HEK293 (cell line): Measurements from ENCODE around the gene MERTK.

ENCODE experiments used
- CTCF ChIA-PET: fragments of 350-600 bp; formaldehyde crosslinking; extraction: SDS; loops from one replicate; lab custom pipeline; 2021; ENCODE audit warnings: antibody characterized with exemption; lab: Yijun Ruan, JAX
- POLR2A ChIA-PET: fragments of 300-600 bp; formaldehyde crosslinking; extraction: SDS; loops from one replicate; lab custom pipeline; 2020; ENCODE audit warnings: antibody characterized with exemption, inconsistent platforms; lab: Yijun Ruan, JAX
- H3K27ac ChIP-seq: fragments of 200-500 bp; sonication (Bioruptor generic); 2 replicates; pipeline ENCODE4 v1.5.1; 2014; ENCODE audit warnings: low read depth, low read length, control low read depth, inconsistent platforms; ENCODE audit errors: extremely low read depth
- H3K36me3 ChIP-seq, 2 experiments: fragments of 200-500 bp in 1 of 2; sonication (Bioruptor generic) in 1 of 2; 1 replicate in 1 of 2; 2 replicates in 1 of 2; pipeline ENCODE4 v1.5.1; 2014 to 2017; ENCODE audit warnings: inconsistent platforms in 2 of 2, low read length in 2 of 2; ENCODE audit not compliant: control insufficient read depth in 2 of 2, insufficient read depth in 1 of 2
- H3K4me1 ChIP-seq: fragments of 200-500 bp; sonication (Bioruptor generic); 2 replicates; pipeline ENCODE4 v1.5.1; 2014; ENCODE audit warnings: mild to moderate bottlenecking, low read length, inconsistent platforms; ENCODE audit not compliant: control insufficient read depth, insufficient read depth
- H3K4me3 ChIP-seq: 2 replicates; pipeline ENCODE4 v1.5.1; 2011; ENCODE audit warnings: low read depth, mild to moderate bottlenecking, control low read depth, low read length, moderate library complexity
- H3K9me3 ChIP-seq: fragments of 200-500 bp; sonication (Bioruptor generic); 2 replicates; pipeline ENCODE4 v1.5.1; 2014; ENCODE audit warnings: low read depth, low read length, inconsistent platforms; ENCODE audit not compliant: control insufficient read depth, insufficient read depth
- ATF2 ChIP-seq: fragments of 450-650 bp; formaldehyde crosslinking; IDR thresholded peaks from 2 replicates; pipeline ENCODE4 v1.5.1; 2016; ENCODE audit warnings: missing biosample characterization, missing genetic modification characterization, low read depth
- CTCF ChIP-seq: fragments of 450-650 bp; formaldehyde crosslinking; IDR thresholded peaks from 2 replicates; pipeline ENCODE4 v1.5.1; 2016; ENCODE audit warnings: missing biosample characterization, missing genetic modification characterization
- EGR2 ChIP-seq: fragments of 450-650 bp; formaldehyde crosslinking; IDR thresholded peaks from 2 replicates; pipeline ENCODE4 v1.5.1; 2016; ENCODE audit warnings: low read depth, missing biosample characterization, missing genetic modification characterization
- GFI1B ChIP-seq: fragments of 450-650 bp; formaldehyde crosslinking; IDR thresholded peaks from 2 replicates; pipeline ENCODE4 v1.5.1; 2016; ENCODE audit warnings: missing biosample characterization, missing genetic modification characterization
- KLF17 ChIP-seq: fragments of 450-650 bp; formaldehyde crosslinking; IDR thresholded peaks from 2 replicates; pipeline ENCODE4 v1.5.1; 2016; ENCODE audit warnings: missing biosample characterization, missing genetic modification characterization
- MEIS1 ChIP-seq: sonication (generic); formaldehyde crosslinking; IDR thresholded peaks from 2 replicates; pipeline ENCODE4 v1.8.1; 2022; ENCODE audit warnings: missing genetic modification reagents, mild to moderate bottlenecking, borderline replicate concordance
- ZBTB26 ChIP-seq: fragments of 450-650 bp; formaldehyde crosslinking; optimal IDR thresholded peaks from 2 replicates; pipeline ENCODE3; 2016; ENCODE audit warnings: missing biosample characterization, mild to moderate bottlenecking, missing genetic modification characterization
- ZBTB44 ChIP-seq: fragments of 450-650 bp; IDR thresholded peaks from 2 replicates; pipeline ENCODE4 v1.5.1; 2018; ENCODE audit warnings: missing biosample characterization, mild to moderate bottlenecking, missing genetic modification characterization
- ZNF140 ChIP-seq: fragments of 450-650 bp; formaldehyde crosslinking; IDR thresholded peaks from 2 replicates; pipeline ENCODE4 v1.5.1; 2016; ENCODE audit warnings: missing biosample characterization, missing genetic modification characterization
- ZNF146 ChIP-seq: fragments of 450-650 bp; formaldehyde crosslinking; IDR thresholded peaks from 2 replicates; pipeline ENCODE4 v1.5.1; 2016; ENCODE audit warnings: missing biosample characterization, missing genetic modification characterization
- ZNF175 ChIP-seq: fragments of 450-650 bp; formaldehyde crosslinking; IDR thresholded peaks from 2 replicates; pipeline ENCODE4 v1.5.1; 2016; ENCODE audit warnings: missing biosample characterization, missing genetic modification characterization
- ZNF221 ChIP-seq: fragments of 450-650 bp; formaldehyde crosslinking; IDR thresholded peaks from 2 replicates; pipeline ENCODE4 v1.5.1; 2017; ENCODE audit warnings: missing biosample characterization, missing genetic modification characterization, borderline replicate concordance
- ZNF48 ChIP-seq: fragments of 450-650 bp; formaldehyde crosslinking; IDR thresholded peaks from 2 replicates; pipeline ENCODE4 v1.5.1; 2016; ENCODE audit warnings: missing biosample characterization, missing genetic modification characterization
- ZNF513 ChIP-seq: fragments of 450-650 bp; IDR thresholded peaks from 2 replicates; pipeline ENCODE4 v1.5.1; 2018; ENCODE audit warnings: missing biosample characterization, missing genetic modification characterization
- ZNF580 ChIP-seq: fragments of 450-650 bp; formaldehyde crosslinking; IDR thresholded peaks from 2 replicates; pipeline ENCODE4 v1.5.1; 2016; ENCODE audit warnings: missing biosample characterization, missing genetic modification characterization
- ZNF610 ChIP-seq: fragments of 450-650 bp; formaldehyde crosslinking; IDR thresholded peaks from 2 replicates; pipeline ENCODE4 v1.5.1; 2016; ENCODE audit warnings: missing biosample characterization, missing genetic modification characterization, borderline replicate concordance
- ZNF664 ChIP-seq: fragments of 450-650 bp; formaldehyde crosslinking; IDR thresholded peaks from 2 replicates; pipeline ENCODE4 v1.5.1; 2016; ENCODE audit warnings: missing biosample characterization, missing genetic modification characterization
- ZNF792 ChIP-seq: fragments of 450-650 bp; formaldehyde crosslinking; IDR thresholded peaks from 2 replicates; pipeline ENCODE4 v1.5.1; 2016; ENCODE audit warnings: missing biosample characterization, missing genetic modification characterization
- TF ChIP-seq, protein P1 (sequence below): fragments of 450-650 bp; formaldehyde crosslinking; IDR thresholded peaks from 2 replicates; pipeline ENCODE4 v1.5.1; 2016; ENCODE audit warnings: missing biosample characterization, missing genetic modification characterization

MERTK gene

GRCh38 chr2:111975053-111975552 is 76.7 kb downstream of the MERTK start (continued):
- TF ChIP-seq GFI1B (tag by site-specific recombination) (no peak), ZNF664 (tag by site-specific recombination) (no peak), ZNF610 (tag by site-specific recombination) (no peak), ATF2 (tag by site-specific recombination) (no peak)
- TF ChIP-seq, protein P1, sequence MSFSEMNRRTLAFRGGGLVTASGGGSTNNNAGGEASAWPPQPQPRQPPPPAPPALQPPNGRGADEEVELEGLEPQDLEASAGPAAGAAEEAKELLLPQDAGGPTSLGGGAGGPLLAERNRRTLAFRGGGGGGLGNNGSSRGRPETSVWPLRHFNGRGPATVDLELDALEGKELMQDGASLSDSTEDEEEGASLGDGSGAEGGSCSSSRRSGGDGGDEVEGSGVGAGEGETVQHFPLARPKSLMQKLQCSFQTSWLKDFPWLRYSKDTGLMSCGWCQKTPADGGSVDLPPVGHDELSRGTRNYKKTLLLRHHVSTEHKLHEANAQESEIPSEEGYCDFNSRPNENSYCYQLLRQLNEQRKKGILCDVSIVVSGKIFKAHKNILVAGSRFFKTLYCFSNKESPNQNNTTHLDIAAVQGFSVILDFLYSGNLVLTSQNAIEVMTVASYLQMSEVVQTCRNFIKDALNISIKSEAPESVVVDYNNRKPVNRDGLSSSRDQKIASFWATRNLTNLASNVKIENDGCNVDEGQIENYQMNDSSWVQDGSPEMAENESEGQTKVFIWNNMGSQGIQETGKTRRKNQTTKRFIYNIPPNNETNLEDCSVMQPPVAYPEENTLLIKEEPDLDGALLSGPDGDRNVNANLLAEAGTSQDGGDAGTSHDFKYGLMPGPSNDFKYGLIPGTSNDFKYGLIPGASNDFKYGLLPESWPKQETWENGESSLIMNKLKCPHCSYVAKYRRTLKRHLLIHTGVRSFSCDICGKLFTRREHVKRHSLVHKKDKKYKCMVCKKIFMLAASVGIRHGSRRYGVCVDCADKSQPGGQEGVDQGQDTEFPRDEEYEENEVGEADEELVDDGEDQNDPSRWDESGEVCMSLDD (tag by site-specific recombination): no peak

GRCh38 chr2:111975819-111976218 is 77.4 kb downstream of the MERTK start:
- Histone ChIP-seq H3K4me3 (no peak overlapping the region), H3K9me3 (no peaks in the 10 kb centered on the region), H3K4me1 (no peaks in the 10 kb centered on the region; the same call in 1 of the 2 replicates), H3K36me3 (peaks cover 3 to 24% of the 10 kb centered on the region in 2 experiments), H3K27ac (no peak overlapping the region)
- POLR2A ChIA-PET: no interaction called here
- CTCF ChIA-PET: interaction anchor here (0.7 kb wide), 1 partner anchor 56 kb away, joined by 3 read pairs; no protein-coding TSS in a partner anchor
- TF ChIP-seq ZNF221 (tag by site-specific recombination): no peak
- TF ChIP-seq ZNF175 (tag by site-specific recombination): no peak
- no peak for TF ChIP-seq ZNF146 (tag by site-specific recombination)
- TF ChIP-seq ZNF580 (tag by site-specific recombination): no peak
- no peak for TF ChIP-seq ZBTB26 (tag by site-specific recombination)
- no peak for TF ChIP-seq ZBTB44
- TF ChIP-seq KLF17 (tag by site-specific recombination): no peak
- TF ChIP-seq MEIS1: no peak
- no peak for TF ChIP-seq CTCF (tag by site-specific recombination)
- no peak for TF ChIP-seq ZNF48 (tag by site-specific recombination)
- no peak for TF ChIP-seq ZNF792 (tag by site-specific recombination)
- no peak for TF ChIP-seq EGR2 (tag by site-specific recombination)
- no peak for TF ChIP-seq ZNF513 (tag by site-specific recombination)
- no peak for TF ChIP-seq ZNF140 (tag by site-specific recombination)
- TF ChIP-seq, all 188 proteins: peak for 0
